ENCODE data around the gene ZSCAN2.
A peak's percentile ranks its signal among the peaks of the same experiment; 100 is the strongest.

The ZSCAN2 gene

DNA sequence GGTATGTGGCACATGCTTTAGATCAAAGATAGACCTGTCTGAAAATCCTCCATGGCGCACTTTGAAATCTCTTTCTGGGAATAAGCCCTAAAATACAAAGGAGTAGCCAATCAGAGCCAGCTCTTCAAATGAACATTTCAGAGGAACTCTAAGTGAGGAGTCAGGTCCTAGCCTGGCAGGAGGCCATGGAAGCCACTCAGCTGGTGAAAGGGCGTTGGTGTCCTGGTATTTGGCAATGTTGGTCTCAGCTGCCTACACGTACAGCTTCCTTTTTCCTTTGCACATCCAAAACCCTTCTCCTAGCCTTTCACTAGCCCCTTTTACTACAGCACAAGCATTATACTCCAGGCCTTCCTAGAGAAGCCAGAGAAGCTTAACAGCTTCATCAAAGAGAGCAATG, 47.7 kb downstream of the ZSCAN2 start:
- TF ChIP-seq, protein P1, sequence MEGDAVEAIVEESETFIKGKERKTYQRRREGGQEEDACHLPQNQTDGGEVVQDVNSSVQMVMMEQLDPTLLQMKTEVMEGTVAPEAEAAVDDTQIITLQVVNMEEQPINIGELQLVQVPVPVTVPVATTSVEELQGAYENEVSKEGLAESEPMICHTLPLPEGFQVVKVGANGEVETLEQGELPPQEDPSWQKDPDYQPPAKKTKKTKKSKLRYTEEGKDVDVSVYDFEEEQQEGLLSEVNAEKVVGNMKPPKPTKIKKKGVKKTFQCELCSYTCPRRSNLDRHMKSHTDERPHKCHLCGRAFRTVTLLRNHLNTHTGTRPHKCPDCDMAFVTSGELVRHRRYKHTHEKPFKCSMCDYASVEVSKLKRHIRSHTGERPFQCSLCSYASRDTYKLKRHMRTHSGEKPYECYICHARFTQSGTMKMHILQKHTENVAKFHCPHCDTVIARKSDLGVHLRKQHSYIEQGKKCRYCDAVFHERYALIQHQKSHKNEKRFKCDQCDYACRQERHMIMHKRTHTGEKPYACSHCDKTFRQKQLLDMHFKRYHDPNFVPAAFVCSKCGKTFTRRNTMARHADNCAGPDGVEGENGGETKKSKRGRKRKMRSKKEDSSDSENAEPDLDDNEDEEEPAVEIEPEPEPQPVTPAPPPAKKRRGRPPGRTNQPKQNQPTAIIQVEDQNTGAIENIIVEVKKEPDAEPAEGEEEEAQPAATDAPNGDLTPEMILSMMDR (IDR thresholded peaks at IDR 0.05; ENCODE audit: control extremely low read depth, extremely low read depth, low read depth, missing control alignments): no peak
- ChIA-PET POLR2A (interaction anchor here (0.6 kb wide), 1 partner anchor 27 kb away, joined by 3 read pairs; no protein-coding TSS in a partner anchor), CTCF (interaction anchor here (0.9 to 2.8 kb wide), 5 partner anchors 10 to 280 kb away, joined by 3 to 7 read pairs (median 5); partner anchors contain the start of gene NMB)
- DNase-seq (ENCODE audit: extremely low spot score): no peak

DNA sequence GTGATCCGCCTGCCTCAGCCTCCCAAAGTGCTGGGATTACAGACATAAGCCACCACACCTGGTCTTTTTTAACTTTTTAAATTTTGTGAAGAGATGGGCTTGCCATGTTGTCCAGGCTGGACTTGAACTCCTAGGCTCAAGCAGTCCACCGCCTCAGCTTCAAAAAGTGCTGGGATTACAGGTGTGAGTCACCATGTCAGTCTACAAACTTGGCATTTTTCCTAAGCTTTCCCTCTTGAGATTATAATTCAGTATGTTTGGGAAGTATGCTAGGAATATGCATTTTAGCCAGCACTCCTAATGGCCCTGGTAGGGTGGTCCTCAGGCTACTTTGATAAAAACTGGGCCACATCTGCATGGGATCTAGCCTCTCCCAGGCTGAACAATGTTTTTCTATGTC, 48.9 kb downstream of the ZSCAN2 start:
- ChIA-PET POLR2A (interaction anchor here (0.7 kb wide), 1 partner anchor 26 kb away, joined by 3 read pairs; no protein-coding TSS in a partner anchor), CTCF (interaction anchor here (1.1 to 2.8 kb wide), 4 partner anchors 9 to 278 kb away, joined by 3 to 7 read pairs (median 6); partner anchors contain the start of gene NMB)
- DNase-seq (ENCODE audit: extremely low spot score): no peak
- TF ChIP-seq, protein P1 (IDR thresholded peaks at IDR 0.05; ENCODE audit: control extremely low read depth, extremely low read depth, low read depth, missing control alignments): no peak

DNA sequence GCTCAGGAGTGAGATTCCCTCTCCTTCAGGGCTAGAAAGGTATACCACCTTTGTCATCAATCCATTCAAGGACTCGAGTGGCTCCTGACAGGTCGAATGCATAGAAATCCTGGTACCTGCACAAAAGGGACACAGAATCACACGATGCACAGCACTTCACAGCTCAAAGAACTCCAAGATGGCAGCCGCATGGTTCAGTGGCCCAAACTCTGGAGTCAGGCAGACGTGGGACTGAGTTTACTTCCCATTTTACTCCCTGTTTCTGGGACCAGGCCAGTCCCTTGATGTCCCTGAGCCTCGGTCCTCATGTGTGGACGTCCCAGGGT, 52.7 kb downstream of the ZSCAN2 start:
- TF ChIP-seq, protein P1 (IDR thresholded peaks at IDR 0.05; ENCODE audit: control extremely low read depth, extremely low read depth, low read depth, missing control alignments): no peak
- DNase-seq (ENCODE audit: extremely low spot score): no peak
- ChIA-PET CTCF (interaction anchor here (0.7 to 4.3 kb wide), 19 partner anchors 10 to 275 kb away, joined by 3 to 14 read pairs (median 3); no protein-coding TSS in a partner anchor), POLR2A (interaction anchor here (0.6 kb wide), 1 partner anchor 732 kb away, joined by 3 read pairs; no protein-coding TSS in a partner anchor)

DNA sequence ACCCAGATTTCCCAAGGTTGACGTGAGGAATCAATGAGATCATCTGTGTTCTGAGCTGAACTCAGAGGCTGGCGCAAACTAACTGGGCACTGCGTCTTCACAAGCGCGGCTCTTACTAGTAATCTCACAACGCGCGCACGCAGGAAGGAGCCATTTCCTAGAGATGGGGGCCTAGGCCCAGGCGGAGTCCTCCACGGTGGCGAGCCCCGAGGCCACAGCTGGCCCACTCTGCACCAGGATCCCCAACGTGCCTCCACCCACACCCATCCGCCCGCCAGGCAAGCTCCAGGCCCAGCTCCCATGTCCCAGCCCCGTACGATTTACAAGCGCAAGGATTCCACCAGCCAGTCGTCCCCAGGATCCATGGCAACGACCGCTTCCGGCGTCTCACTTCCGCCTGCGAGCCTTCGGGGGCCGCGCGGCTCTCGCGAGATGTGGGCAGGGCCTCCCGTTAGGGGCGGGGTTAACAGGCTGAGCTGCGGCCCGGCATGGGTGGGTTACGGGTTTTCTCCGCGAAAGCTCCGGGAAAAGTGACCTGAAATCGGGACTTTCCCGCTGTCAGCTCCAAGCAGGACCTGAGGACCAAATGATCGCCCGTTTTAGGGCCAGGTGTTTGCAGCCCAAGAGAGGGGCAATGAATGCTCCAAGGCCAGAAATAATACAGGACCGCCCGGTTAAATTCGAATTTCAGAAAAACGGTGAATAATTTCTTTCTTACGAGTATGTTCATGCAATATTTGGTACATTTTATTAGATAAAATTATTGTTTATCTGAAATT, 53.3 kb downstream of the ZSCAN2 start, which contains the start of gene WDR73:
Gene WDR73 (minus strand): TSS at position 374 of the 779 bp plus-strand sequence. CDS start 9 bp downstream, at position 365.
- DNase-seq (ENCODE audit: extremely low spot score): peak; percentile 96
- CTCF ChIA-PET: interaction anchor here (0.8 to 4.3 kb wide), 20 partner anchors 9 to 274 kb away, joined by 3 to 14 read pairs (median 4); partner anchors contain the start of gene SEC11A
- TF ChIP-seq, protein P1 (IDR thresholded peaks at IDR 0.05; ENCODE audit: control extremely low read depth, extremely low read depth, low read depth, missing control alignments): no peak
- POLR2A ChIA-PET: interaction anchor here (0.6 to 0.9 kb wide), 2 partner anchors 62 to 732 kb away, joined by 3 read pairs; partner anchors contain the start of gene SEC11A

DNA sequence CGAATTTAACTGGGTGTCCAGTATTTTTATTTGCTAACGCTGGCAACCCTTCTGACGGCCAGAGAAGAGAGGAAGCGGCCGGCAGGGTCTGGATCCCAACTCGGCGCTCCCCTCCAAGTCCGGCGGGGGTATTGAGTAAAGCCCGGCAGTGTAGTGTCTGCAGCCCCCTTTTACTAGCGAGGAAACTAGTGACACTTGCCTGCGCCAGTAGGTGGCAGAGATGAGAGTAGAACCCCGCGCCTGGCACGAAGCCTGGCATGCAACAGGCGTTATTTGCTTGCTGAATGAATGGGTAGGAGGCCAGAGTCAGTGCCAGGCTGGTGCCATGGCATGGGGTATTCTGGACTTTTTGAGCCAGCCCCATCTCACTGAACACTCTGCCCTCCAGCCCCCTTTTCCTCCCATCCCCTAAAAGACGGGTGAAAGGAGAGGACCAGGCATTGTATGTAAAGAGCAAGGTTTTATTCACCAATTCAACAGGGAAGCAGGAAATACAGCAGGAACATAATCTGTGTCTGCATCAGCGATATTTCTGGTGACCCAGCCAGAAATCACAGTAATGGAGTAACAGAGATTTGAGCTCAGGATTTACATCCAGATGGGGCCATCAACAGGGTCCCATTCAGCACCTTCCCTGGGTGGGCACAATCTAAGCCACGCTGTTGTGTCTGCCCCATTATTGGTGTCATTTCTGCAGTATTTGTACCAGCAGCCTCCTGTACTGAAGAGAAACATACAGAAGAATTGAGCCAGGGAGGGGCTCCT, 54.1 kb downstream of the ZSCAN2 start:
- POLR2A ChIA-PET: interaction anchor here (0.9 kb wide), 1 partner anchor 61 kb away, joined by 3 read pairs; the partner anchor contains the start of gene SEC11A
- TF ChIP-seq, protein P1 (IDR thresholded peaks at IDR 0.05; ENCODE audit: control extremely low read depth, extremely low read depth, low read depth, missing control alignments): peak; percentile 68
- DNase-seq (ENCODE audit: extremely low spot score): peak; percentile 67
- CTCF ChIA-PET: interaction anchor here (0.7 to 4.3 kb wide), 21 partner anchors 8 to 274 kb away, joined by 3 to 14 read pairs (median 5); partner anchors contain the start of gene SEC11A

DNA sequence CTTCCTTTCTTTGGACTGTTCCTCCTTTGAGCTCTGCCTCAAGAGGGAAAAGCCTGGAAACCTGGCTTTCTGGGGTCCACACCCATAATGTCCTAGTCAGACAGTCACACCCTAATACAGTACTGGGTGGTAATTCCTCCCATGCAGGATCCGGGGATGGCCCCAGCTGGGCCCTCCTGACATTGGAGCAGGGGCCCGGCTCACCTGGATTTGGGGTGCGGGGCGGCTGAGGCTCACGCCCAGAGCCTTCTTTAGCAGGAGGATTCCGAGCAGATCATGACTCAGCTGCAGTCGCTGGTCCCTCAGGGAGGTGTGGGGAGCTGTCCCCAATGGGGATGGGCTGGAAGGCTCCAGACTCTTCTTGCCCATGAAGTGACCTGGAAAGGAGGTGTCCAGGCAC, 56.2 kb downstream of the ZSCAN2 start:
- POLR2A ChIA-PET: interaction anchor here (0.5 kb wide), 1 partner anchor 12 kb away, joined by 5 read pairs; no protein-coding TSS in a partner anchor
- CTCF ChIA-PET: interaction anchor here (1.1 to 2.7 kb wide), 5 partner anchors 21 to 387 kb away, joined by 3 to 6 read pairs (median 4); partner anchors contain the start of genes SEC11A and ZSCAN2
- TF ChIP-seq, protein P1 (IDR thresholded peaks at IDR 0.05; ENCODE audit: control extremely low read depth, extremely low read depth, low read depth, missing control alignments): no peak
- DNase-seq (ENCODE audit: extremely low spot score): no peak
